ENCODE data around the gene DMAC2L.

Gene DMAC2L, protein sequence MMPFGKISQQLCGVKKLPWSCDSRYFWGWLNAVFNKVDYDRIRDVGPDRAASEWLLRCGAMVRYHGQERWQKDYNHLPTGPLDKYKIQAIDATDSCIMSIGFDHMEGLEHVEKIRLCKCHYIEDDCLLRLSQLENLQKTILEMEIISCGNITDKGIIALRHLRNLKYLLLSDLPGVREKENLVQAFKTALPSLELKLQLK

DNA sequence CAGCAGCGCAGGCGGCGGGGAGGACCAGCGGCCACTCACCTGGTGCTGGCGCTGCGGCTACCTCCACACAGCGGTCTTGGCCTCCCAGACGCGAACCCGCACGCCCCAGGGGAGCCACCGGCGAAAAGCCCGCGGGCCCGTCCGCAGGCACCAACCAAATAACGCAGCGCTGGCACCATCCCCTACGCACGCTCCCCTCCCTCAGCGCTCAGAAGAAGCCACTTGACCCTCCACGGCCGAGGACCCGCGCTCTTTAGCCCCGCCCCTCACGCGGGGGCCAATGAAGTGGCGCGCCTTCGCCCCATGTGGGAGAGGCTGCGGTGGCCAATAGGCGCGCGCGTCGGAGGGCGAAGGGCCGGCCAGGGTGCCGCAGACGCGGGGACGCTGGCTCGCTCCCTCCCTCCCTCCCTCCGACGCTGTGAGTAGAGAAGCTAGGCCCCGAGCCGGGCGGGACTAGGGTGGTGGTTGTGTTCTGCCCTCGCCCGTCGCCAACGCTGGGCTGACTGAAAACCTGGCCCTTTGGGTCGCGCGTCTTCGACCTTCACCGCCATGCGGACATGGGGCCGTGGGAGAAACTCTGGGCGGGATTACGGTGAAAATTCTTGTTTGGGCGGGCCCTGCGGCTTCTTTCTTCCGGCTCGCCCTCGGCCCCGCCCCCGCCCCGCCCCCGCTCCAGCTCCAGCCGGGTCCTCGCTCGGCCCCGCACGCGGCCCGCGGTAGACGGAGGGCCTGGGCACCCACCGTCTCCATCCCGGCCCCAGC, at the start of gene DMAC2L, which contains the start of gene L2HGDH:
TSS of gene DMAC2L (plus strand) at position 353 of the 762 bp plus-strand sequence. CDS start 9,164 bp downstream, outside the sequence.
TSS of gene L2HGDH (minus strand) at position 258 of the 762 bp plus-strand sequence. CDS start at position 179, 79 bp downstream.
- peaks cover 22% of the 10 kb centered on the region for H3K4me1 ChIP-seq (ENCODE audit: control insufficient read depth, low read length)
- peak within 1 kb of the TSS; percentile 91 for H3K4me2 ChIP-seq (ENCODE audit: low read length)
- H4K20me1 ChIP-seq (ENCODE audit: control insufficient read depth, insufficient read depth, low read depth, low read length): no peaks in the 10 kb centered on the region
- H3K9me2 ChIP-seq (replicated peaks; ENCODE audit: control insufficient read depth, low read length): no peaks in the 10 kb centered on the region
- no peaks in the 10 kb centered on the region for H3F3A ChIP-seq (ENCODE audit: control insufficient read depth, insufficient read depth)
- peaks cover 26% of the 10 kb centered on the region for H3K36me3 ChIP-seq (ENCODE audit: control insufficient read depth, low read length)
- peaks cover 12% of the 10 kb centered on the region for H3K9me3 ChIP-seq (ENCODE audit: control insufficient read depth, insufficient read depth, low read length)
- no peaks in the 10 kb centered on the region for H3K27me3 ChIP-seq (ENCODE audit: control insufficient read depth, low read length)
- peaks cover 67% of the 10 kb centered on the region for H3K79me2 ChIP-seq (ENCODE audit: control insufficient read depth, low read length)
- TF ChIP-seq CTCF (IDR thresholded peaks at IDR 0.05; ENCODE audit: low read depth, low read length, poor library complexity, severe bottlenecking) (no peak), EZH2phosphoT487 (IDR thresholded peaks at IDR 0.05; ENCODE audit: borderline replicate concordance, low read length) (no peak)
- peak within 1 kb of the TSS; percentile 95 for H3K4me3 ChIP-seq (ENCODE audit: low read length)
- H3K27ac ChIP-seq (ENCODE audit: low read depth, low read length): peak within 1 kb of the TSS; percentile 75

GRCh38 chr14:50262865-50263264, 49.3 kb upstream of the DMAC2L start:
- no peaks in the 10 kb centered on the region for H3K27me3 ChIP-seq (ENCODE audit: control insufficient read depth, low read length)
- H3K79me2 ChIP-seq (ENCODE audit: control insufficient read depth, low read length): no peaks in the 10 kb centered on the region
- H3K27ac ChIP-seq (ENCODE audit: low read depth, low read length): no peak overlapping the region
- peaks cover 3% of the 10 kb centered on the region; the same call in 1 of the 2 replicates for H3K36me3 ChIP-seq (ENCODE audit: control insufficient read depth, low read length)
- H3K4me2 ChIP-seq (ENCODE audit: low read length): no peak overlapping the region
- no peaks in the 10 kb centered on the region for H3K9me3 ChIP-seq (ENCODE audit: control insufficient read depth, insufficient read depth, low read length)
- H3K4me1 ChIP-seq (ENCODE audit: control insufficient read depth, low read length): no peaks in the 10 kb centered on the region
- no peak for TF ChIP-seq EZH2phosphoT487 (IDR thresholded peaks at IDR 0.05; ENCODE audit: borderline replicate concordance, low read length)
- no peak for TF ChIP-seq CTCF (IDR thresholded peaks at IDR 0.05; ENCODE audit: low read depth, low read length, poor library complexity, severe bottlenecking)
- H3F3A ChIP-seq (ENCODE audit: control insufficient read depth, insufficient read depth): no peaks in the 10 kb centered on the region
- H3K9me2 ChIP-seq (replicated peaks; ENCODE audit: control insufficient read depth, low read length): no peaks in the 10 kb centered on the region
- H3K4me3 ChIP-seq (ENCODE audit: low read length): no peak overlapping the region
- H4K20me1 ChIP-seq (ENCODE audit: control insufficient read depth, insufficient read depth, low read depth, low read length): no peaks in the 10 kb centered on the region

- Histone ChIP-seq H3K36me3 (ENCODE audit: control insufficient read depth, low read length) (peaks cover 3% of the 10 kb centered on the region; the same call in 1 of the 2 replicates), H3F3A (ENCODE audit: control insufficient read depth, insufficient read depth) (no peaks in the 10 kb centered on the region), H3K4me2 (ENCODE audit: low read length) (no peak overlapping the region), H3K27ac (ENCODE audit: low read depth, low read length) (no peak overlapping the region), H4K20me1 (ENCODE audit: control insufficient read depth, insufficient read depth, low read depth, low read length) (no peaks in the 10 kb centered on the region), H3K4me3 (ENCODE audit: low read length) (no peak overlapping the region), H3K79me2 (ENCODE audit: control insufficient read depth, low read length) (no peaks in the 10 kb centered on the region), H3K27me3 (ENCODE audit: control insufficient read depth, low read length) (no peaks in the 10 kb centered on the region), H3K9me3 (ENCODE audit: control insufficient read depth, insufficient read depth, low read length) (no peaks in the 10 kb centered on the region), H3K9me2 (replicated peaks; ENCODE audit: control insufficient read depth, low read length) (no peaks in the 10 kb centered on the region), H3K4me1 (ENCODE audit: control insufficient read depth, low read length) (no peaks in the 10 kb centered on the region)
- TF ChIP-seq CTCF (IDR thresholded peaks at IDR 0.05; ENCODE audit: low read depth, low read length, poor library complexity, severe bottlenecking) (no peak), EZH2phosphoT487 (IDR thresholded peaks at IDR 0.05; ENCODE audit: borderline replicate concordance, low read length) (no peak)
Observed at GRCh38 chr14:50263321-50263720, 48.8 kb upstream of the DMAC2L start.
